IMR-90 (cell line): ENCODE results near the gene RBM15B. TPM values are rescaled to one million over a fixed set of nuclear protein-coding genes. Genes with fewer than 3 reads are reported as not detected.

Experiments used
- ATAC-seq: fragments of 200-7000 bp; cut with Tn5 transposase; 2 replicates; pipeline ENCODE4 v1.9.1; 2020; ENCODE audit warnings: low read depth, mild to moderate bottlenecking, moderate library complexity
- BruUV-seq: library from RNA; stranded (reverse); fragments of 400-500 nt; replicated peaks from 2 replicates; lab custom pipeline; 2021; lab: Mats Ljungman, UMichigan
- CTCF ChIA-PET: fragments of 300-600 bp; formaldehyde crosslinking; extraction: SDS; loops from one replicate; lab custom pipeline; 2021; ENCODE audit warnings: antibody characterized with exemption; lab: Yijun Ruan, JAX
- POLR2A ChIA-PET: fragments of 300-600 bp; sonication (Branson Sonifier 250); formaldehyde crosslinking; loops from one replicate; lab custom pipeline; 2022; ENCODE audit warnings: antibody characterized with exemption; ENCODE audit not compliant: unreplicated experiment; lab: Charles Lee
- DNase-seq: peaks from one replicate; pipeline ENCODE4 v3.0.0; 2013
- H2AFZ ChIP-seq: replicated peaks from 2 replicates; pipeline ENCODE3; 2013; ENCODE audit warnings: low read length, mild to moderate bottlenecking; ENCODE audit not compliant: poor library complexity
- H2AK5ac ChIP-seq: 2 replicates; pipeline ENCODE4 v1.6.1; 2013; ENCODE audit warnings: low read depth, low read length, inconsistent platforms
- H2AK9ac ChIP-seq: replicated peaks from 2 replicates; pipeline ENCODE3; 2013; ENCODE audit warnings: mild to moderate bottlenecking, low read depth, low read length, moderate library complexity; ENCODE audit not compliant: poor library complexity
- H2BK120ac ChIP-seq: 2 replicates; pipeline ENCODE4 v1.6.1; 2013; ENCODE audit warnings: low read depth, low read length, inconsistent platforms
- H2BK15ac ChIP-seq: 3 replicates; pipeline ENCODE4 v1.6.1; 2013; ENCODE audit warnings: low read depth, low read length, inconsistent platforms
- H2BK20ac ChIP-seq: 2 replicates; pipeline ENCODE4 v1.6.1; 2013; ENCODE audit warnings: low read depth, mild to moderate bottlenecking, inconsistent platforms, low read length, moderate library complexity
- H2BK5ac ChIP-seq: 2 replicates; pipeline ENCODE4 v1.6.1; 2013; ENCODE audit warnings: mild to moderate bottlenecking, low read depth, low read length, inconsistent platforms; ENCODE audit not compliant: poor library complexity, severe bottlenecking
- H3K14ac ChIP-seq: replicated peaks from 2 replicates; pipeline ENCODE4 v1.6.1; 2013; ENCODE audit warnings: low read depth, low read length, inconsistent platforms
- H3K18ac ChIP-seq: 2 replicates; pipeline ENCODE4 v1.6.1; 2013; ENCODE audit warnings: low read depth, low read length, control low read depth
- H3K23ac ChIP-seq: 2 replicates; pipeline ENCODE4 v1.6.1; 2013; ENCODE audit warnings: low read depth, low read length, inconsistent platforms
- H3K27ac ChIP-seq: 2 replicates; pipeline ENCODE4 v1.5.1; 2013; ENCODE audit warnings: mild to moderate bottlenecking, control low read depth, low read length; ENCODE audit not compliant: insufficient read depth
- H3K27me3 ChIP-seq: 2 replicates; pipeline ENCODE4 v1.6.1; 2013; ENCODE audit warnings: low read length; ENCODE audit not compliant: control insufficient read depth, insufficient read depth
- H3K36me3 ChIP-seq: 2 replicates; pipeline ENCODE4 v1.6.1; 2013; ENCODE audit warnings: low read length, mixed read lengths; ENCODE audit not compliant: control insufficient read depth, insufficient read depth
- H3K4ac ChIP-seq: 2 replicates; pipeline ENCODE4 v1.6.1; 2013; ENCODE audit warnings: low read depth, low read length, inconsistent platforms
- H3K4me1 ChIP-seq: 2 replicates; pipeline ENCODE4 v1.6.1; 2013; ENCODE audit warnings: low read length, mixed read lengths; ENCODE audit not compliant: control insufficient read depth, insufficient read depth
- H3K4me2 ChIP-seq: 2 replicates; pipeline ENCODE4 v1.6.1; 2013; ENCODE audit warnings: low read depth, mild to moderate bottlenecking, control low read depth, low read length, moderate library complexity
- H3K4me3 ChIP-seq: 2 replicates; pipeline ENCODE4 v1.5.1; 2013; ENCODE audit warnings: low read depth, mild to moderate bottlenecking, control low read depth, low read length, moderate library complexity; ENCODE audit not compliant: insufficient read depth
- H3K56ac ChIP-seq: 2 replicates; pipeline ENCODE4 v1.6.1; 2013; ENCODE audit warnings: low read length, inconsistent platforms; ENCODE audit not compliant: insufficient read depth; ENCODE audit errors: extremely low read depth
- H3K79me1 ChIP-seq, 2 experiments: 2 replicates each; pipeline ENCODE4 v1.6.1; 2013; ENCODE audit warnings: low read length in 2 of 2, inconsistent platforms in 1 of 2, low read depth in 1 of 2
- H3K9ac ChIP-seq: 2 replicates; pipeline ENCODE4 v1.6.1; 2013; ENCODE audit warnings: low read depth, low read length, control low read depth
- H3K9me1 ChIP-seq: 2 replicates; pipeline ENCODE4 v1.6.1; 2013; ENCODE audit warnings: low read length, inconsistent platforms; ENCODE audit not compliant: insufficient read depth
- H3K9me3 ChIP-seq: 2 replicates; pipeline ENCODE4 v1.6.1; 2013; ENCODE audit warnings: low read length; ENCODE audit not compliant: control insufficient read depth, insufficient read depth
- H4K20me1 ChIP-seq: 2 replicates; pipeline ENCODE4 v1.6.1; 2013; ENCODE audit warnings: low read length, inconsistent platforms; ENCODE audit not compliant: insufficient read depth
- H4K5ac ChIP-seq: 2 replicates; pipeline ENCODE4 v1.6.1; 2013; ENCODE audit warnings: mild to moderate bottlenecking, low read depth, low read length, control low read depth
- H4K8ac ChIP-seq, 2 experiments: 2 replicates each; pipeline ENCODE4 v1.6.1; 2013; ENCODE audit warnings: low read depth in 2 of 2, low read length in 2 of 2, control low read depth in 1 of 2, inconsistent platforms in 1 of 2
- H4K91ac ChIP-seq: 2 replicates; pipeline ENCODE4 v1.6.1; 2013; ENCODE audit warnings: low read depth, low read length, inconsistent platforms; ENCODE audit not compliant: insufficient read depth
- CHD1 ChIP-seq: IDR thresholded peaks from 2 replicates; pipeline ENCODE4 v1.6.1; 2012; ENCODE audit warnings: low read depth, low read length, improper control_type of control experiment
- MXI1 ChIP-seq: IDR thresholded peaks from 2 replicates; pipeline ENCODE4 v1.6.1; 2012; ENCODE audit warnings: low read depth, mild to moderate bottlenecking, low read length, moderate library complexity, borderline replicate concordance
- NFE2L2 ChIP-seq: fragments of 150-350 bp; IDR thresholded peaks from 2 replicates; pipeline ENCODE4 v1.6.1; 2016; ENCODE audit warnings: low read depth, mild to moderate bottlenecking, low read length
- RAD21 ChIP-seq: IDR thresholded peaks from 2 replicates; pipeline ENCODE4 v1.6.1; 2012; ENCODE audit warnings: low read length, improper control_type of control experiment
- WGBS, 2 experiments: methylation state at CpG; one replicate each; pipeline versions ENCODE4 v1.1.5 to v1.1.7; 2013; ENCODE audit warnings: missing lambda C conversion rate in 2 of 2; ENCODE audit not compliant: insufficient read length in 1 of 2; ENCODE audit errors: extremely low coverage in 2 of 2; 5-methylcytosine and 5-hydroxymethylcytosine counted together
- dilution Hi-C: fragments of 300-500 bp; cut with HindIII; formaldehyde crosslinking; loops from one replicate; pipeline ENCODE4 v1.14.3; 2018; ENCODE audit warnings: low sequenced_read_pairs; ENCODE audit not compliant: unreplicated experiment
- in situ Hi-C: fragments of 300-500 bp; cut with MboI; formaldehyde crosslinking; loops from 3 replicates; pipeline ENCODE4 v1.14.3; 2019; ENCODE audit warnings: low sequenced_read_pairs, inconsistent platforms, mixed read lengths
- intact Hi-C: fragments of 100-400 bp; cut with micrococcal nuclease; formaldehyde crosslinking; loops from 2 replicates; pipeline ENCODE4 v1.10.0; 2022
- polyA plus RNA-seq, 3 experiments: library from polyadenylated mRNA; depleted of rRNA; stranded (reverse); fragments of >200 nt; gene quantifications; 2 replicates each; pipeline ENCODE4 v1.2.3, GENCODE V29; 2012; ENCODE audit warnings: low replicate concordance in 1 of 3
- total RNA-seq: library from RNA; depleted of rRNA; stranded (reverse); fragments of >200 nt; gene quantifications from 2 replicates; pipeline ENCODE4 v1.2.3, GENCODE V29; 2012

The RBM15B gene
- total and polyA plus RNA-seq, 2 of the 4 experiments (the other 2 are of a cell fraction): 16.2 to 17.4 TPM

DNA sequence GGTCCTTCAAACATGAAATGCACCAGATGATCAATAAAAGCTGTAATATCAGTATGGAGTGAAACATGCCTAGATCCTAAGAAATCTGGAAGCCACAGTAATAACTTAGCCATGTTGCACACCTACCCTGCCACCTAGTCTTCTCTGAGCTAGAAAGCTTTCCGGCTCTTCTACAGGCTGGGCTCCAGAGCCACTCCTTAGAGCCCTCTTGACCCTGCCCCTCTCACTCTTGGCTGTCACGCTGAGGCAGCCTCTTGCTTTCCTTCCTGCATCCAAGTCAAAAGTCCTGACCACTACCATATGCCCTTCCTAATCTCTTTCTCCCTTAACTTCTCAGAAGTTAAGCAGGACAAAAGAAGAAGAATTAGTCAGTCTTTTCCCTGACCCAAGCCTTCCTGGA is 17.7 kb downstream of the RBM15B start:
- H3K18ac ChIP-seq: no peak overlapping the region
- ATAC-seq (no peak), DNase-seq (no peak)
- H3K9me3 ChIP-seq: no peaks in the 10 kb centered on the region
- H3K9me1 ChIP-seq: peaks cover 4% of the 10 kb centered on the region; the same call in 1 of the 2 replicates
- in situ Hi-C loops: no loop called here
- peaks cover 15% of the 10 kb centered on the region for H3K36me3 ChIP-seq
- H2BK20ac ChIP-seq: no peak overlapping the region
- H4K20me1 ChIP-seq: peaks cover 4% of the 10 kb centered on the region; the same call in 1 of the 2 replicates
- no peak overlapping the region for H2BK5ac ChIP-seq
- CTCF ChIA-PET: no interaction called here
- H2AK5ac ChIP-seq: no peak overlapping the region
- H3K56ac ChIP-seq: no peak overlapping the region
- H4K91ac ChIP-seq: no peak overlapping the region
- dilution Hi-C loops: no loop called here
- TF ChIP-seq RAD21 (no peak), MXI1 (no peak), CHD1 (no peak), NFE2L2 (no peak)
- no peaks in the 10 kb centered on the region for H3K27me3 ChIP-seq
- no peak overlapping the region for H3K4me3 ChIP-seq
- H3K79me1 ChIP-seq: peaks cover 11 to 16% of the 10 kb centered on the region in 2 experiments; a peak in 3 of 4 replicates
- H3K4me1 ChIP-seq: no peaks in the 10 kb centered on the region
- POLR2A ChIA-PET: no interaction called here
- H2AFZ ChIP-seq: no peak overlapping the region
- H4K8ac ChIP-seq: no peak overlapping the region
- no peak overlapping the region for H3K9ac ChIP-seq
- no peak overlapping the region for H3K4me2 ChIP-seq
- 71% methylated on average over 1 of the region's 2 CpGs; no CpG with 5 or more reads in 1 of the 2 experiments for WGBS, 2 experiments
- H3K23ac ChIP-seq: no peak overlapping the region
- H4K5ac ChIP-seq: no peak overlapping the region
- BruUV-seq: no TSS peak
- H2AK9ac ChIP-seq: no peak overlapping the region
- no peak overlapping the region for H3K27ac ChIP-seq
- H2BK120ac ChIP-seq: no peak overlapping the region
- H2BK15ac ChIP-seq: no peak overlapping the region
- intact Hi-C loops: no loop called here
- H3K14ac ChIP-seq: no peak overlapping the region
- no peak overlapping the region for H3K4ac ChIP-seq
